Keratinocyte (primary cell): Measurements from ENCODE around the gene DCST2. TPM values are rescaled to one million over a fixed set of nuclear protein-coding genes. Genes with fewer than 3 reads are reported as not detected.

Experiments used
- DNase-seq: peaks from one replicate; pipeline ENCODE4 v3.0.0-alpha.2; 2011; ENCODE audit warnings: low read depth, missing footprints, low spot score
- FAIRE-seq: peaks from 2 replicates; lab custom pipeline; 2011; peaks lifted over from hg19 to GRCh38; lab: Jason Lieb, UNC
- H2AFZ ChIP-seq: 2 replicates; pipeline ENCODE4 v1.6.0; 2012; ENCODE audit warnings: low read length, control low read depth, inconsistent platforms; ENCODE audit not compliant: control insufficient read depth
- H3K27ac ChIP-seq: 2 replicates; pipeline ENCODE4 v1.5.1; 2011; ENCODE audit warnings: low read length; ENCODE audit not compliant: control insufficient read depth, insufficient read depth
- H3K27me3 ChIP-seq: 3 replicates; pipeline ENCODE4 v1.6.0; 2011; ENCODE audit warnings: low read length; ENCODE audit not compliant: control insufficient read depth, insufficient read depth; ENCODE audit errors: extremely low read depth
- H3K36me3 ChIP-seq, 2 experiments: 2 replicates in 1 of 2; 3 replicates in 1 of 2; pipeline ENCODE4 v1.5.1; 2011; ENCODE audit warnings: low read length in 2 of 2, mild to moderate bottlenecking in 1 of 2; ENCODE audit not compliant: control insufficient read depth in 2 of 2, insufficient read depth in 2 of 2; ENCODE audit errors: extremely low read depth in 1 of 2
- H3K4me1 ChIP-seq: 3 replicates; pipeline ENCODE4 v1.5.1; 2011; ENCODE audit warnings: low read length; ENCODE audit not compliant: control insufficient read depth, insufficient read depth; ENCODE audit errors: extremely low read depth
- H3K4me2 ChIP-seq: 3 replicates; pipeline ENCODE4 v1.6.0; 2011; ENCODE audit warnings: low read depth, low read length; ENCODE audit not compliant: control insufficient read depth, insufficient read depth; ENCODE audit errors: extremely low read depth
- H3K4me3 ChIP-seq, 3 experiments: fragments of 200-600 bp in 1 of 3; sonication (generic) in 1 of 3; 2 replicates in 2 of 3; 3 replicates in 1 of 3; pipeline ENCODE4 v1.5.1; 2011 to 2016; ENCODE audit warnings: low read length in 3 of 3, mild to moderate bottlenecking in 3 of 3, control low read depth in 2 of 3, inconsistent platforms in 1 of 3, low read depth in 1 of 3, mixed read lengths in 1 of 3, mixed run types in 1 of 3, moderate library complexity in 1 of 3; ENCODE audit not compliant: control insufficient read depth in 2 of 3, insufficient read depth in 2 of 3; ENCODE audit errors: extremely low read depth in 1 of 3
- H3K79me2 ChIP-seq: 2 replicates; pipeline ENCODE4 v1.6.0; 2012; ENCODE audit warnings: low read length; ENCODE audit not compliant: control insufficient read depth, insufficient read depth
- H3K9ac ChIP-seq: 3 replicates; pipeline ENCODE4 v1.6.0; 2011; ENCODE audit warnings: low read length; ENCODE audit not compliant: control insufficient read depth, insufficient read depth; ENCODE audit errors: extremely low read depth
- H3K9me1 ChIP-seq: 3 replicates; pipeline ENCODE4 v1.6.0; 2011; ENCODE audit warnings: low read length; ENCODE audit not compliant: control insufficient read depth, insufficient read depth; ENCODE audit errors: extremely low read depth
- H3K9me3 ChIP-seq: 2 replicates; pipeline ENCODE4 v1.5.1; 2012; ENCODE audit warnings: low read depth, low read length; ENCODE audit not compliant: control insufficient read depth
- H4K20me1 ChIP-seq: 3 replicates; pipeline ENCODE4 v1.6.0; 2011; ENCODE audit warnings: low read length; ENCODE audit not compliant: control insufficient read depth, insufficient read depth; ENCODE audit errors: extremely low read depth
- CTCF ChIP-seq, 3 experiments: IDR thresholded peaks in 1 of 3; conservative IDR thresholded peaks in 1 of 3; optimal IDR thresholded peaks in 1 of 3; 2 replicates in 2 of 3; 3 replicates in 1 of 3; pipeline versions ENCODE3 to v1.5.1; 2011; ENCODE audit warnings: low read length in 3 of 3, mild to moderate bottlenecking in 3 of 3, moderate library complexity in 2 of 3, control low read depth in 1 of 3, inconsistent platforms in 1 of 3; ENCODE audit not compliant: insufficient read depth in 2 of 3; ENCODE audit errors: extremely low read depth in 1 of 3
- EZH2 ChIP-seq: IDR thresholded peaks from one replicate; pipeline ENCODE4 v1.6.1; 2012; ENCODE audit warnings: inconsistent platforms, mild to moderate bottlenecking, low read length, moderate library complexity
- dilution Hi-C: fragments of 300-500 bp; cut with MboI; formaldehyde crosslinking; loops from one replicate; pipeline ENCODE4 v1.7.0; 2020; ENCODE audit warnings: low sequenced_read_pairs; ENCODE audit not compliant: extremely low pct_ligation_motif_present
- polyA plus RNA-seq, 5 experiments: library from polyadenylated mRNA; depleted of rRNA in 3 of 5; stranded (reverse) in 3 of 5; stranded (forward) in 1 of 5; unstranded in 1 of 5; fragments of >200 nt; gene quantifications; 1 replicate in 1 of 5; 2 replicates in 3 of 5; 3 replicates in 1 of 5; pipeline versions ENCODE4 v1.2.1 to v1.2.3, GENCODE V29; 2011 to 2012; ENCODE audit warnings: missing spikeins in 2 of 5, low read depth in 1 of 5, low replicate concordance in 1 of 5

The DCST2 gene
- polyA plus RNA-seq, 1 donor (not counting 4 experiments of a cell fraction or from before 2014, with no cell fraction given), result 0.14 TPM

DNA sequence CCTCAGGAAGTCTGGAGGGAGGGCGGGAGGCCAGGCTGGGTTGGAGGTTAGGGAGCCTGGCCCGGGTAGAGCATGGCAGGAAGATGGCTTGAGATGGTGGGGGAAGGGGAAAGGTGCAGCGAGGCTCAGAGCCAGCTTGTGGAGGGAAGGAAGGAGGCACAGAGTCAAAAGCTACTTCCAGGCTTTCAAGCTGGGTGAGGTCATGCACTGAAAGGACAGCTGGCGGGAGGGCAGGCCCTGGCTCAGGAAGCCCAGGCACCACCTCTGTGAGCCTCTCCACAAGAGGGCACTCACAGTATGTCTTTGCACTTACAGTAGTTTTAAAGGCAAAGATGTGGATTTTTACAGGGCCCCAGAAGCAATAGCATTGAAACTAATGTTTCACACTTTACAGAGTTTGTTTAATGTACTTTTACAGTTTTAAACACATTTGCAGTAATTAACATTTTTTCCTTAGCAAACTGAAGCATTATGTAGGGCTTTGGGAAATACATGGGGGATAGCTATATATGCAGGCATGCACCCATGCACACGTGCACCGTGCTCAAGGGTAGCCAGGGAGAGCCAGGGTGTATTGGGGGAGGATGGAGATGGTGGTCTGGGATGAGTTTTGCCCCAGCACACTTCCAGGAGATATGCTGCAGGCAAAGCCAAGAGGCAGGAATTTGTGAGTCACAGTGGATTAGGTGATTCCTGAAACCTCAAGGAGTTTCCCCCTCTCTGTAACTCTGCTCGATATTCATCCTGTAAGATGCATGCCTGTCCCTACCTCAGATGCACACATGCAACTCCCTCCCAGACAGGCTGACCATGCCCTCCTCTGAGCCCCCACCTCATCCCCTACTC is 11.5 kb upstream of the DCST2 start:
- H3K9me1 ChIP-seq, result no peaks in the 10 kb centered on the region
- no peaks in the 10 kb centered on the region for H3K27me3 ChIP-seq
- no peak overlapping the region for H2AFZ ChIP-seq
- H3K4me3 ChIP-seq, result no peak overlapping the region
- no peak for DNase-seq
- H3K9me3 ChIP-seq, result no peaks in the 10 kb centered on the region
- H4K20me1 ChIP-seq, result no peaks in the 10 kb centered on the region
- H3K79me2 ChIP-seq, result no peaks in the 10 kb centered on the region
- TF ChIP-seq EZH2 (no peak), CTCF (optimal IDR thresholded peaks at IDR 0.05 in 1 of 3, IDR thresholded peaks at IDR 0.05 in 1 of 3, conservative IDR thresholded peaks at IDR 0.05 in 1 of 3; ENCODE audit: extremely low read depth in 1 of 3, insufficient read depth in 2 of 3, low read length in 3 of 3) (peak in 2 of 3 experiments; percentile 78 to 79)
- H3K4me1 ChIP-seq, result peaks cover 20% of the 10 kb centered on the region
- H3K27ac ChIP-seq, result no peak overlapping the region
- H3K36me3 ChIP-seq, result no peaks in the 10 kb centered on the region
- no peak overlapping the region for H3K9ac ChIP-seq
- peak; percentile 51 for FAIRE-seq
- H3K4me2 ChIP-seq, result peak overlapping the region; percentile 34
- dilution Hi-C loops, result no loop called here

- dilution Hi-C loops, result no loop called here
- no peak overlapping the region for H3K27ac ChIP-seq
- DNase-seq (no peak), FAIRE-seq (no peak)
- H3K9me3 ChIP-seq, result no peaks in the 10 kb centered on the region
- no peaks in the 10 kb centered on the region for H3K36me3 ChIP-seq
- H2AFZ ChIP-seq, result no peak overlapping the region
- no peaks in the 10 kb centered on the region for H3K9me1 ChIP-seq
- no peak for TF ChIP-seq EZH2
- no peak for TF ChIP-seq CTCF (optimal IDR thresholded peaks at IDR 0.05 in 1 of 3, IDR thresholded peaks at IDR 0.05 in 1 of 3, conservative IDR thresholded peaks at IDR 0.05 in 1 of 3; ENCODE audit: extremely low read depth in 1 of 3, insufficient read depth in 2 of 3, low read length in 3 of 3)
- H3K79me2 ChIP-seq, result no peaks in the 10 kb centered on the region
- H3K27me3 ChIP-seq, result no peaks in the 10 kb centered on the region
- no peak overlapping the region for H3K4me2 ChIP-seq
- H4K20me1 ChIP-seq, result no peaks in the 10 kb centered on the region
- H3K4me3 ChIP-seq, result no peak overlapping the region
- H3K9ac ChIP-seq, result no peak overlapping the region
- peaks cover 15% of the 10 kb centered on the region for H3K4me1 ChIP-seq
Measured at GRCh38 chr1:155044365-155044764, 10.8 kb upstream of the DCST2 start.
